ENCODE results near the gene MRFAP1. TPM values are rescaled to one million over a fixed set of nuclear protein-coding genes. Genes with fewer than 3 reads are reported as not detected.

Gene MRFAP1
- total RNA-seq, 1 donor from 2014 or later: 90.0 TPM

Other genes starting within 250 kb of the MRFAP1 start
- gene PPP2R2C, start 168.1 kb upstream of the MRFAP1 start, total RNA-seq: 44.1 TPM
- 6.9 TPM for gene MAN2B2, start 65.5 kb upstream of the MRFAP1 start, total RNA-seq
- 1.6 TPM for gene S100P, start 53.2 kb downstream of the MRFAP1 start, total RNA-seq
- gene MRFAP1L1, start 69.2 kb downstream of the MRFAP1 start, total RNA-seq: 90.8 TPM
- 9.4 TPM for gene BLOC1S4, start 75.5 kb downstream of the MRFAP1 start, total RNA-seq
- 50.8 TPM for gene KIAA0232, start 142.0 kb downstream of the MRFAP1 start, total RNA-seq

Data from occipital lobe (tissue), 1 donor.